ENCODE data around the gene PAM.

The PAM gene

GRCh38 chr5:102781359-102781758, 26.3 kb downstream of the PAM start:
- no peak for DNase-seq (ENCODE audit: low read depth in 2 of 2)

GRCh38 chr5:102781786-102782185, 26.7 kb downstream of the PAM start:
- no peak for DNase-seq (ENCODE audit: low read depth in 2 of 2)

- DNase-seq (ENCODE audit: low read depth in 2 of 2) = no peak
Observed at GRCh38 chr5:102782217-102782872, 27.2 kb downstream of the PAM start.

- no peak for DNase-seq (ENCODE audit: low read depth in 2 of 2)
Observed at GRCh38 chr5:102787134-102787533, 32.0 kb downstream of the PAM start.

GRCh38 chr5:102788788-102789187, 33.7 kb downstream of the PAM start:
- DNase-seq (ENCODE audit: low read depth in 2 of 2) = no peak

GRCh38 chr5:102789469-102789868, 34.4 kb downstream of the PAM start:
- DNase-seq (ENCODE audit: low read depth in 2 of 2) = no peak

- DNase-seq (ENCODE audit: low read depth in 2 of 2) = no peak
Observed at GRCh38 chr5:102790748-102791147, 35.6 kb downstream of the PAM start.

- no peak for DNase-seq (ENCODE audit: low read depth in 2 of 2)
Observed at GRCh38 chr5:102792705-102793104, 37.6 kb downstream of the PAM start.

GRCh38 chr5:102794047-102794446, 38.9 kb downstream of the PAM start:
- DNase-seq (ENCODE audit: low read depth in 2 of 2) = no peak

GRCh38 chr5:102794677-102795331, 39.7 kb downstream of the PAM start:
- no peak for DNase-seq (ENCODE audit: low read depth in 2 of 2)

- DNase-seq (ENCODE audit: low read depth in 2 of 2) = no peak
Observed at GRCh38 chr5:102795526-102795925, 40.4 kb downstream of the PAM start.

- DNase-seq (ENCODE audit: low read depth in 2 of 2) = no peak
Observed at GRCh38 chr5:102796009-102796408, 40.9 kb downstream of the PAM start.

GRCh38 chr5:102796498-102796897, 41.4 kb downstream of the PAM start:
- DNase-seq (ENCODE audit: low read depth in 2 of 2) = no peak

GRCh38 chr5:102797322-102797884, 42.3 kb downstream of the PAM start:
- DNase-seq (ENCODE audit: low read depth in 2 of 2) = no peak

GRCh38 chr5:102798104-102798785, 43.1 kb downstream of the PAM start:
- DNase-seq (ENCODE audit: low read depth in 2 of 2) = no peak

GRCh38 chr5:102799017-102799416, 43.9 kb downstream of the PAM start:
- no peak for DNase-seq (ENCODE audit: low read depth in 2 of 2)

GRCh38 chr5:102800427-102800826, 45.3 kb downstream of the PAM start:
- DNase-seq (ENCODE audit: low read depth in 2 of 2) = no peak

- DNase-seq (ENCODE audit: low read depth in 2 of 2) = no peak
Observed at GRCh38 chr5:102801371-102801770, 46.3 kb downstream of the PAM start.

GRCh38 chr5:102802708-102803458, 47.8 kb downstream of the PAM start:
- DNase-seq (ENCODE audit: low read depth in 2 of 2) = no peak

GRCh38 chr5:102807878-102808502, 52.9 kb downstream of the PAM start:
- no peak for DNase-seq (ENCODE audit: low read depth in 2 of 2)

GRCh38 chr5:102809033-102809432, 53.9 kb downstream of the PAM start:
- no peak for DNase-seq (ENCODE audit: low read depth in 2 of 2)

- no peak for DNase-seq (ENCODE audit: low read depth in 2 of 2)
Observed at GRCh38 chr5:102811972-102812371, 56.9 kb downstream of the PAM start.
